ENCODE data around the gene ITGA5.

GRCh38 chr12:54355104-54355815 lies 63.8 kb downstream of the ITGA5 start:
- TF ChIP-seq CTCF (IDR thresholded peaks at IDR 0.05) = no peak; the same call in 1 of the 2 replicates
- no peak for TF ChIP-seq POLR2AphosphoS5 (IDR thresholded peaks at IDR 0.05; ENCODE audit: low read depth, low read length)

Data from Panc1 (cell line).